Sigmoid colon (tissue), 4 donors: ENCODE data around the gene PGRMC2.

Source experiments
- CTCF ChIP-seq, 4 experiments: fragments of 450-650 bp in 3 of 4; fragments of 200-600 bp in 1 of 4; IDR thresholded peaks; one replicate each; pipeline ENCODE4 v1.5.1; 2016 to 2019; ENCODE audit warnings: antibody characterized with exemption in 4 of 4, mild to moderate bottlenecking in 3 of 4, moderate library complexity in 2 of 4
- EP300 ChIP-seq, 4 donors: sonication (generic); formaldehyde crosslinking; IDR thresholded peaks; one replicate each; pipeline ENCODE4 v1.6.1; 2017; ENCODE audit warnings: antibody characterized with exemption in 4 of 4
- POLR2A ChIP-seq, 2 donors: fragments of 450-650 bp; IDR thresholded peaks; one replicate each; pipeline ENCODE4 v1.6.1; 2016; ENCODE audit warnings: antibody characterized with exemption in 2 of 2, mild to moderate bottlenecking in 2 of 2, moderate library complexity in 2 of 2

GRCh38 chr4:128267745-128268144 lies 19.9 kb downstream of the PGRMC2 start:
- TF ChIP-seq CTCF (IDR thresholded peaks at IDR 0.05) = no peak
- no peak for TF ChIP-seq EP300 (IDR thresholded peaks at IDR 0.05)
- no peak for TF ChIP-seq POLR2A (IDR thresholded peaks at IDR 0.05)
